Chondrocyte (in vitro differentiated cells): ENCODE measurements around the gene TFDP1. TPM values are rescaled to one million over a fixed set of nuclear protein-coding genes. Genes with fewer than 3 reads are reported as not detected.

ENCODE experiments used
- DNase-seq: peaks from one replicate; pipeline ENCODE4 v3.0.0; 2021; ENCODE audit warnings: mixed read lengths, low spot score
- H3K27ac Mint-ChIP-seq: one replicate; pipeline ENCODE4 v1.8.0; 2021; ENCODE audit warnings: mild to moderate bottlenecking, moderate library complexity, mixed read lengths; ENCODE audit not compliant: unreplicated experiment
- H3K27me3 Mint-ChIP-seq: 2 replicates; pipeline ENCODE4 v1.8.0; 2021; ENCODE audit warnings: low read depth, mixed read lengths
- H3K36me3 Mint-ChIP-seq: 2 replicates; pipeline ENCODE4 v1.8.0; 2021; ENCODE audit warnings: low read depth, mixed read lengths
- H3K4me1 Mint-ChIP-seq: 2 replicates; pipeline ENCODE4 v1.8.0; 2021; ENCODE audit warnings: low read depth, mild to moderate bottlenecking, mixed read lengths
- H3K4me3 Mint-ChIP-seq: one replicate; pipeline ENCODE4 v1.8.0; 2021; ENCODE audit warnings: mild to moderate bottlenecking, moderate library complexity, mixed read lengths; ENCODE audit not compliant: unreplicated experiment
- H3K9me3 Mint-ChIP-seq: 2 replicates; pipeline ENCODE4 v1.8.0; 2021; ENCODE audit warnings: low read depth, mixed read lengths
- total RNA-seq: library from RNA; stranded (reverse); gene quantifications from 3 replicates; pipeline ENCODE4 v1.2.1, GENCODE V29; 2021
- TF ChIP-seq, protein P1 (sequence below): fragments of 200-600 bp; sonication (generic); IDR thresholded peaks from 2 replicates; pipeline ENCODE4 v1.5.0; 2021; ENCODE audit warnings: antibody characterized with exemption, mild to moderate bottlenecking, moderate library complexity

TFDP1 gene
- total RNA-seq, 1 donor from 2014 or later, result 54.3 TPM

DNA sequence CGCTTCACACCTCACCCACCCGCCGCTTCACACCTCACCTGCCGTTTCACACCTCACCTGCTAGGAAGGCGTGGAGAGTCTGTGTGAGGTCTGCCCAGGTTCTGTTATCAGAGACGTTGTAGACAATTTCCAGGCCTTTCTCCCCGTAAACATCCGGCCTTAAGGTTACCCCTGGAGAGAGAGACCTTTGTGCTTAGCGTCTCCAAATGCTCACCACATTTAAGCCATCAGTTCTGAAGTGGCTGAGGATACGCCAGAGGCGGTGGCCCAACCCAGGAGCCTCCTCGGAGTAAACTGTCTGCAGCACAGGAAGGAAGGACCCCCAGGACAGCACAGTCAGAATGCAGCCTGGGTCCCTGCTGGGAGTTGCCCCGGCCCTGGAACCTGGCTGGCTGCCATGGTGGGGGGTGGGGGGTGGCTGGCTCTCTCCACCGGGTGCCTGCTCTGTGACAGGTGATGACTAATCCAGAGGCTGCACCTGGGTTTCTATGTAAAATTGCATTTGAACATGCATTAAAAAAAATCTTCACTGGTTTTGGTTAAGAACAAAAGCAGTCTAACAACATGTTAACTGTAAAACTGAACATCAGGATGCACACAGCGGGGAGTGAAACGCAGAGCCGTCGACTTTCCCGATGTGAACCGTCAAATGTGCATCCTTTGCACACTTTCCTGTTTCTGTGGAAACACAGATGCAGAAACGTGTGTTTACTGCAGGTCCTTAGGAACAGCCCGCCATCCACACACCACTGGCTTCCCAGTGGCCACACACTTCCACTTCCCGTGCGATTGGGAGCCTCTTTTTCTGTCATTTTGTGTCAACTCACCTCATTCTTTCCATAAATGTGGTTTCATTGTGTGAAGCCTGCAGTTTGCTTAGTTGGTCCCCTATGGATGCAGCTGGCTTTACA is 69.0 kb downstream of the TFDP1 start:
- TF ChIP-seq, protein P1, sequence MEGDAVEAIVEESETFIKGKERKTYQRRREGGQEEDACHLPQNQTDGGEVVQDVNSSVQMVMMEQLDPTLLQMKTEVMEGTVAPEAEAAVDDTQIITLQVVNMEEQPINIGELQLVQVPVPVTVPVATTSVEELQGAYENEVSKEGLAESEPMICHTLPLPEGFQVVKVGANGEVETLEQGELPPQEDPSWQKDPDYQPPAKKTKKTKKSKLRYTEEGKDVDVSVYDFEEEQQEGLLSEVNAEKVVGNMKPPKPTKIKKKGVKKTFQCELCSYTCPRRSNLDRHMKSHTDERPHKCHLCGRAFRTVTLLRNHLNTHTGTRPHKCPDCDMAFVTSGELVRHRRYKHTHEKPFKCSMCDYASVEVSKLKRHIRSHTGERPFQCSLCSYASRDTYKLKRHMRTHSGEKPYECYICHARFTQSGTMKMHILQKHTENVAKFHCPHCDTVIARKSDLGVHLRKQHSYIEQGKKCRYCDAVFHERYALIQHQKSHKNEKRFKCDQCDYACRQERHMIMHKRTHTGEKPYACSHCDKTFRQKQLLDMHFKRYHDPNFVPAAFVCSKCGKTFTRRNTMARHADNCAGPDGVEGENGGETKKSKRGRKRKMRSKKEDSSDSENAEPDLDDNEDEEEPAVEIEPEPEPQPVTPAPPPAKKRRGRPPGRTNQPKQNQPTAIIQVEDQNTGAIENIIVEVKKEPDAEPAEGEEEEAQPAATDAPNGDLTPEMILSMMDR, result no peak
- H3K4me3 Mint-ChIP-seq, result no peak overlapping the region
- H3K4me1 Mint-ChIP-seq, result peaks cover 18% of the 10 kb centered on the region

DNA sequence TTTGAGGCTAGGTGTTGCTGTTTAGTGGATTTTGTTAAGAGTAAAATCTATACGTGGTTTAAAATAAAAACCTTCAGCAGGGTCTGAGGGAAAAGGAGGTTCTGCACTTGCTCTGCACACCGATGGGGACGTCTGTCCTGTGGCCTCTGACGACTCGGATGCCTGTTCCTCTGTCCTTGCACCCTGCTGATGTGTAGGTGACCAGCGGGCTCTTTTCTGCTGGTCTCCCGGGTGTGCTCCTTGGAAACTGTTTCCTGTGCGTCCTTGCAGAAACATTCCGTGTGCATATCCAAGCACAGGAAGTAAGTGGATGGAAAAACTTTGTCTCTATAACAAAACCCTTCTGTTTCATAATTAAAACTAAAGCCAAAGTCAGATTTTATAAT is 69.6 kb downstream of the TFDP1 start:
- H3K27ac Mint-ChIP-seq, result no peak overlapping the region
- no peaks in the 10 kb centered on the region for H3K27me3 Mint-ChIP-seq
- no peak for DNase-seq
- peaks cover 18% of the 10 kb centered on the region for H3K4me1 Mint-ChIP-seq
- no peaks in the 10 kb centered on the region for H3K36me3 Mint-ChIP-seq
- TF ChIP-seq, protein P1, result no peak
- no peaks in the 10 kb centered on the region for H3K9me3 Mint-ChIP-seq
- no peak overlapping the region for H3K4me3 Mint-ChIP-seq

More for the DNA sequence above, 69.0 kb downstream of the TFDP1 start:
- Mint-ChIP-seq H3K9me3 (no peaks in the 10 kb centered on the region), H3K36me3 (no peaks in the 10 kb centered on the region), H3K27ac (no peak overlapping the region), H3K27me3 (no peaks in the 10 kb centered on the region)
- no peak for DNase-seq

DNA sequence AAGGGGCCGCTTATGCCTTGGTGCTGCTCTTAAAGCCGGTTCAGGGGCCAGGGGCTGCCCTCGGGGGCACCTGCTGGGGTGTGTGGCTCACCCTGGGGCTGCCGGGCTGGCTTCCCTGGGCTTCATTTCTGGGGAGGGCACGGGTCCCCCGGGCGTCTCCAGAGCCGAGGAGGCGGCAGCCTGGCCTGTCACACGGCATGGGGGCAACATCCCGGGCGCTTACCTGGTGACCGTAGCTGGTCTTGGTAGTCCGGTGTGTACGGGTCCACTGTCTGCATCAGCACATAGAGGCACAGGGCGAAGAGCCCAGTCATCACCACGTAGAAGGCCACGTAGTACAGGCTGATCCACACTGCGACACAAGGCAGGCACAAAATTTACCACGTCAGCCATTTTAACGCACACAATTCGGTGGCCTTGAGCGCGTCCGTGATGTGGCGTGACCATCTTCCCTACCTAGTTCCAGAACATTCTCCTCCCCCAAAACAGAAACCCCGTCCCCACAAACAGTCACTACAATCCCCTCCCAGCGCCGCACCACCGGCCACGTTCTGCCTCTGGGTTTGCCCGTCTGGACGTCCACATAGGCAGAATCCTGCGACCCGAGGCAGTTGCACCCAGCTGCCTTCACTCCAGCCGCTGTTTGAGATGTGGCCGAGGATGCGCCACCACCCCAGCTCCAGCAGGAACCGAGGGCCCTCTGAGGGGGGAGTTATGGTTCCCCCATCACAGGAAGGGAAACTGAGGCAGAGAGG is 70.2 kb downstream of the TFDP1 start:
- Mint-ChIP-seq H3K4me1 (peaks cover 18% of the 10 kb centered on the region), H3K9me3 (no peaks in the 10 kb centered on the region), H3K27me3 (no peaks in the 10 kb centered on the region), H3K36me3 (no peaks in the 10 kb centered on the region), H3K4me3 (no peak overlapping the region), H3K27ac (no peak overlapping the region)
- TF ChIP-seq, protein P1, result no peak
- peak; percentile 85 for DNase-seq

DNA sequence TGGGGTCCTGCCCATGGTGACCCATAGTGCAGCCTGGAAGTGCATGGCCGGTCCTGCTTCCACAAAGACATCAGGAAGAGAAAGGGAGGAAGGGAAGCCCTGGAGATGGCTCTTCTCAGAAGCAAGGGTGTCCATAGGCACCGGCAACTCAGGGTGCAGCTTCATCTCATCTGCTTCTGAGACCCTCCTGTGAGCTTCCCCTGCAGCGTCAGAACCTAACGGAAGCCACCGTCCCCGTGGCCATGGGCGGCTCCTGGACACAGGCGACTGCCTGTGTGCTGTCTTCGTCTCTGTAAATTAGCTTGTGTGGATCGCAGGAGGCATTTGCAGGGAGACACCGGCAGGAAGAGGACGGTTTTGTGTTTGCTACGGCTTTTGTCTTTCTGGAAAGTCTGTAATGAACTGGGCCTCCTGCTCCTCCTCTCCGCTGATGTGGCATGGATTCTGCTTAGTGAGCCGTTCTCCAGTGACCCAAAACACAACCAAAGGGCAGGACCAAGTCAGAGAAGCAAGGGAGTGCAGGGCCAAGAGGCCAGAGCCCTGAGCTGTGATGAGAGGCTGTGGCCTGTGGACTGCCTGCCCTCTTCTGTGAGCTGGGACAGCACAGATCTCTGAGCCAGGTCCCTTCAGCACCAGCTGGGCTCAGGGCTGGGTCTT is 70.9 kb downstream of the TFDP1 start:
- H3K9me3 Mint-ChIP-seq, result peaks cover 4% of the 10 kb centered on the region
- no peak overlapping the region for H3K4me3 Mint-ChIP-seq
- no peak for DNase-seq

More for the DNA sequence above, 70.9 kb downstream of the TFDP1 start:
- Mint-ChIP-seq H3K27me3 (no peaks in the 10 kb centered on the region), H3K27ac (no peak overlapping the region), H3K4me1 (peaks cover 18% of the 10 kb centered on the region), H3K36me3 (no peaks in the 10 kb centered on the region)
- TF ChIP-seq, protein P1, result no peak
